SK-N-DZ (cell line): ENCODE measurements around the gene ZNF689.
"Not testable (repeated sequence)": the region's sequence is repeated elsewhere in the genome, so short reads cannot be mapped to it uniquely, and the experiment has no call there.

Experiments used
- DNase-seq: peaks from one replicate; pipeline ENCODE4 v3.0.0-alpha.2; 2015; ENCODE audit warnings: low spot score

ZNF689 gene

DNA sequence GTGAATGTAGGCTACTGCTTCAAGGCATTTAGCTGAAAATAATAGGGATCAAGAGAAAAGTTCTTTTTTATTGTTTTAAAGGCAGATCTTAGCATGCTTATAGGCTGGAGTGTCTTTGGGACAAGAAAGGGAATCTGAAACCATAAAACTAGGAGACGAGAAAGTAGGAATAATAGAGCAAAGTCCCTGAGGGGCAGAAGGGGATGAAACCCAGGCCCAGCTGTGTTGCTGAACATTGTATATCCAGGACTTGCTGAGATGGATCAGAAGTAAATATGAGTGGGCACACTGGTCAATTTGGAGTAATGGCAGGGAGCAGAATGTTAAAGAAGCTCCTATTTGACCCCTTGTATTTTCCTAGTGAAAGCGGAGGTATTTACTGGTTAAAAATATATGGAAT, 9.3 kb downstream of the ZNF689 start:
- DNase-seq = no peak

GRCh38 chr16:30600215-30600614, 10.0 kb downstream of the ZNF689 start:
- DNase-seq = no peak

DNA sequence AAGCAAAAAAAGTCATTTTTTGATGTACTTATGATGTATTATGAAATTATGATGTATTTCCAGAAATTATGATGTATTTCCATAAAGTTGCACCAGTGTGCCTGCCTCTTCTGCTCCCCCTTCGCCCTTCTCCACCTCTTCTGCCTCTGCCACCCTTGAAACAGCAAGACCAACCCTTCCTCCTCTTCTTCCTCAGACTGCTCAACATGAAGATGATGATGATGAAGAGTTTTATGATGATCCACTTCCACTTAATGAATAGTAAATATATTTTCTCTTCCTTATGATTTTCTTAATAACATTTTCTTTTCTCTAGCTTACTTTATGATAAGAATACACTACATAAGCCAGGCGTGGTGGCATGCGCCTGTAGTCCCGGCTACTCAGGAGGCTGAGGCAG, 17.3 kb downstream of the ZNF689 start:
- DNase-seq = no peak

DNA sequence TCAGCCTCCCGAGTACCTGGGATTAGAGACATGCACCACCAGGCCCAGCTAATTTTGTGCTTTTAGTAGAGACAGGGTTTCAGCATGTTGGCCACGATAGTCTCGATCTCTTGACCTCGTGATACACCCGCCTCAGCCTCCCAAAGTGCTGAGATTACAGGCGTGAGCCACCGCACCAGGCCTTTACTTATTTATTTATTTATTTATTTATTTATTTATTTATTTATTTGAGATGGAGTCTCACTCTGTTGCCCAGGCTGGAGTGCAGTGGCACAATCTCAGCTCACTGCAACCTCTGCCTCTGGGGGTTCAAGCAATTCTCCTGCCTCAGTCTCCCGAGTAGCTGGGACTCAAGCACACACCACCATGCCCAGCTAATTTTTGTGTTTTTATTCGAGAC, 19.3 kb downstream of the ZNF689 start:
- not testable (repeated sequence) for DNase-seq

DNA sequence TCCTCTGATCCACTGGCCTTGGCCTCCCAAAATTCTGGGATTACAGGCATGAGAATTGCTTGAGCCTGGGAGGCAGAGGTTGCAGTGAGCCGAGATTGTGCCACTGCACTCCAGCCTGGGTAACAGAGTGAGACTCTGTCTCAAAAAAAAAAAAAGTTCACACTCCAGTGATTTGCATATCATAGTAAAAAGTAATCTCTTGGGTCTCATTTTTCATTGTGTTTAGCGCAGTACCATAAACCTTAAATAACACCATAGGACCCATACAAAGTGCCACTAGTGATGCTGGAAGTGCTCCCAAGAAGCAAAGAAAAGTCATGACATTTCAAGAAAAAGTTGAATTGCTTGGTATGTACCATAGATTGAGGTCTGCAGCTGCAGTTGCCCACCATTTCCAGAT, 20.6 kb downstream of the ZNF689 start:
- DNase-seq = not testable (repeated sequence)

- DNase-seq = no peak
These were observed 21.5 kb downstream of the ZNF689 start for GRCh38 chr16:30588651-30589050.

DNA sequence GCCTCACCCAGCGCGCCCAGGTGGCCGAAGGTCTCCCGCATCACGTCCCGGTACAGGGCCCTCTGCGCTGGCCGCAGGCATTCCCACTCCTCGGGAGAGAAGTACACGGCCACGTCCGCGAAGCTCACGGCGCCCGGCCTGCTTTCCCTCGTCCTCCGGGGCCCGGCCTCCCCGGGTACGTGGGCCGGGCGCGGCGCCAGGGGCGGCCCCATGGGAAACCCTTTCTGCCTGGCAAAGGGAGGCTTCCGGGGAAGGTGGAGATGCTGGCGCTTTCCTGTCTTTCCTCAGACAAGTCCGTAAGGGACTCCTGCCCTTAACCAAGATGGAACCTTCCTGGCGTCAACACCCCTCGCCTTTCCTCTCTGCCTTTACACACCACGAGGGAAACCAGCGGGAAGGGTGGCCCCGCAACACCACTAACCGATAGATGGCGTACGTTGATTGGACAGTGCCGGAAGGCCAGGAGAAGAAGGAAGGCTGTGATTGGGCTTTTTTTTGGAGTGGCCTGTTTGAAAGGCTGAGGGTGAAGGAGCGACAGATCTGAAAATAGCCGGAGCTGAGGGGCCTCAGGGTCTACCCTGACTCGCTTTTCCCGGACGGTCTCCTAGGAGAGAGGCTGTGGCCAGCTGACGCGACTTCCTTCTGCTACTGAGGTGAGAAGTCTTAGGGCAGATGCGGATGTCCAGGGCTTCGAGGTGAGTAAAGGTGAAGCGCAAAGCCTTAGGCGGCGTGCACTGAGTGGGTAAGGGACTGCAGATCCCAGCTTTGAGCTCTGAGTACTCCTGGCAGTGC, 24.6 kb downstream of the ZNF689 start, which contains the start of gene ZNF785:
Gene ZNF785, minus strand, starts transcription at position 298 of the 792 bp plus-strand sequence. Its CDS starts 86 bp downstream, at position 212.
- peak; percentile 98 for DNase-seq

DNA sequence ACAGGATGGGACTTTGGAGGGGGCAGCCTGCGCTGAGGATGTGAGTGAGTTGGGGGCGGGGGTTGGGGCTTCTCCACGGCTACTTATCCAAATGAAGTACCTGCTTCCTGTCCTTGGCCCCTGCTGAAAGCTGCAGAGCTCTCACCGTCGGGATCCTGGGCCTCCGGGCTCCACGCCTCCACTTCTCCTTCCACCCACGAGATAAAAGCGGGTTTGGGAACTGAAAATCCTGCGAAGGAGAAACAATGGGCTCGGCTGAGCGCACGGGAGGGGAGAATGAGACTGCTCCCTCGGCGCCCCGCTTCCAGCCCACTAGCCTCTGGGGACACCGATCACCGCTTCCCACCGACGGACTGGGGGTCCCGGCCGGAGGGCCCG, 25.2 kb downstream of the ZNF689 start:
- DNase-seq = no peak

DNA sequence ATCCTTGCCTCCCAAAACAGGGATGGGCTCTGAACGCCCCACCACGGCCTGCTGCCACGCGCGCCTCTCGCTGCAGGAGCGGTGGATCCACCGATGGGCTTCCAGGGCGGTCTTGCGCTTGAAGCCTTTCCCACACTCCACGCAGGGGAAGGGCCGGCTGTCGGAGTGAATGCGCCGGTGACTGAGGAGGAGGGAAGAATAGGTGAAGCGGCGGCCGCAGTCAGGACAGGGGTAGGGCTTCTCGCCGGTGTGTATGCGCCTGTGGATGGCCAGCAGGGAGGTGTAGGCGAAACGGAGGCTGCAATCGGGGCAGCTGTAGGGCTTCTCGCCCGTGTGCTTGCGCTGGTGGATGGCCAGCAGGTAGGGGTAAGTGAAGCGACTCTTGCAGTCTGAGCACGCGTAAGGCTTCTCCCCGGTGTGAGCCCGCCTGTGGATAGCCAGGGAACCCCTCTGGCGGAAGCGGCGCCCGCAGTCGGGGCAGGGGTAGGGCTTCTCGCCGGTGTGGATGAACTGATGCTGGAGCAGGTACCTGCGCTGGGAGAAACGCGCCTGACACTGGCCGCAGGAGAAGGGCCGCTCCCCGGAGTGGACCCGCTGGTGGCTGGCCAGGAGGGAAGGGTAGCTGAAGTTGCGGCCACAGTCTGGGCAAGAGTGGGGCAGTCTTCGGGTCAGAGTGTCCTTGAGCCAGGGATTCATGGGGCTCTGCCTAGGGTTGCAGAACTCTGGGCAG, 27.4 kb downstream of the ZNF689 start:
- no peak for DNase-seq

DNA sequence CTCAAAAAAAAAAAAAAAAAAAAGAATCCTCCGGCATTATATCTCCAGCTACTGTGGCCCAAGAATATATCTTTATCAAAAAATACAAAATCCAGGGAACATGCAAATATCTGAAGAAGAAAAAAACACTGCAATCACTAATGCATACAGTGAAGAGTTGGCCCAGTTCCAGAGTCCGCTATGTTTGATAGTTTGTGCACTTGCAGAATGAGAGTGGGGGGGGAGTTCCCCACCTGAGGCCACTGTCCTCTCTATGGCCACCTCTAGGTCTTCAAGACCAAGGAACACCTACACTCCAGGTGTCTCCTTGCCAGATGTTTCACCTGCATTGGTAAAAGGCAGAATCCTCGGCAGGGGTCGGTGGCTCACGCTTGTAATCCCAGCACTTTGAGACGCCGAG, 28.7 kb downstream of the ZNF689 start:
- DNase-seq = no peak

DNA sequence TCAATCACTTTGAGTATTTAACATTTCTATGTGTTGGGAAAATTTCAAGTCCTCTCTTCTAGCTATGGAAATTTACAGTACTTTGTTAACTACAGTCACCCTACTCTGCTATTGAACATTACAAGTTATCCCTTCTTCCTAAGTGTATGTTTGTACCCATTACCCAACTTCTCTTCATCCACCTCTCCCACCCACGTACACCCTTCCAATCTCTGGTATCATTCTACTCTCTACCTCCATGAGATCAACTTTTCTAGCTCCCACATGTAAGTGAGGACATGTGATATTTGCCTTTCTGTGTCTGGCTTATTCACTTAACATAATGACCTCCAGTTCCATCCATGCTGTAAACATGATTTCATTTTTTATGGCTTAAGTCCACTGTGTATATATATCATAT, 35.5 kb downstream of the ZNF689 start:
- DNase-seq = no peak

GRCh38 chr16:30571445-30572322, 38.5 kb downstream of the ZNF689 start, which contains the start of gene ZNF688:
ZNF688 (minus strand) TSS chr16:30571714; CDS start chr16:30571629, 85 bp downstream.
- DNase-seq = peak; percentile 98

DNA sequence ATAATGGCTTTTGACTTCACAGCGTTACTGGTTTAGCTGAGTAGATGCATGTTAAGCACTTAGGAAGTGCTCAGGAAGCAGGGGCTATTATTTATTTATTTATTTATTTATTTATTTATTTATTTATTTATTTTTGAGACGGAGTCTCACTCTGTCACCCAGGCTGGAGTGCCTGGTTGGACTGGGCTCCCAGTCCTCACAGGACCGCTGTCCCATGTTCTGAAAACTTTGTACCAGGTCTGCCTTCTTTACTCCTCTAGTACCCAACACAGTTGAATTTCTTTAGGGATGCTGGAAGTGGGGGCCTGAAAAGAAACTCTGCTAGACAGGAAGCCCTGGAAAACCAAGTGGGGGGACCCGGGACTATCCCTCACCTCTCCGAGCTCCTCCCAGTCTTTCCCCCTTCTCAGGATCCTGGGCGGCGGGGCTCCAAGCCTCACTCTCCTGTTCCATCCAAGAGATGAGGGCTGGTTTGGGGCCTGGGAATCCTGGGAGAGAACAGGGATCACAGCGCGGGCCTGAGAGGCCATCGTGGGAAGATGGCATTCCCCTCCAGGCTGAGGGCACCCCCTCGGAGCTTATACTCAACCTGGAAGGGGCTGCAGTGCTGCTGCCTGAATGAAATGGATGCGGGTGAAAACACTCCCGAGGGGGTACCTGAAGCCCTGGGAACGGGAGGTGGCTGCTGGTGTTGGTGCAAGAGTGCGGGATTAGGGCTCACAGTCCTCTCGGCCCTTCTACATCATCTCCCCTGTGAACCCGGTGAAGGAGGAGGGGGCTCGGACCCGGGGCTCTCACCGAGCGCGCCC, 39.3 kb downstream of the ZNF689 start:
- peak; percentile 43 for DNase-seq

GRCh38 chr16:30569746-30570635, 40.2 kb downstream of the ZNF689 start:
- DNase-seq = no peak

- no peak for DNase-seq
These were observed 40.9 kb downstream of the ZNF689 start for GRCh38 chr16:30569281-30569680.

DNA sequence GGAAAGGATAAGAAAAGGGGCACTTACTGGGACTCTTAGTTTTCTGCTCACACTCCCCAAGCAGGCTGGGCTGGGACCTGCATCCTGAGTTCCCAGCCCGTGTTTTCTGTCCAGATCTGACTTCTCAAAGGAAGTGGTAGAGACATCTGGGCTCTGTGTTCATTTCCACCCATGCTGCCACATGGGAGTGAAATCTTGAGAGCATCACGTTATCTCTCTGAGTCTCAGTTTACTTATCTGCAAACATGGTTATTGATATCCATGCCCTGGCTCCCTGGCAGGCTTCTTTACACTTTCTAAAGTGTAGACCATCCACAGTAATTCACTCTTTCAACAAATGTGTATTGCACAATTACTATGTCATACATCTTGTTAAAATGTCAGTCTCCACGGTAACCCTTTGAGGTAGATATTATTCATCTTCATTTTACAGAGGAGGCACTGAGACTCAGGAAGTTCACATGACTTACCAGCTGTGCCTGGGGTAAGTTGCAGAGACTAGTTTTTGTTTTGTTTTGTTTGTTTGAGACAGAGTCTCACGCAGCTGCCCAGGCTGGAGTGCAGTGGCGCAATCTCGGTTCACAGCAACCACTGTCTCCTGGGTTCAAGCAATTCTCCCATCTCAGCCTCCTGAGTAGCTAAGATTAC, 42.1 kb downstream of the ZNF689 start:
- DNase-seq = no peak

- DNase-seq = no peak
These were observed 42.8 kb downstream of the ZNF689 start for GRCh38 chr16:30567160-30567990.

DNA sequence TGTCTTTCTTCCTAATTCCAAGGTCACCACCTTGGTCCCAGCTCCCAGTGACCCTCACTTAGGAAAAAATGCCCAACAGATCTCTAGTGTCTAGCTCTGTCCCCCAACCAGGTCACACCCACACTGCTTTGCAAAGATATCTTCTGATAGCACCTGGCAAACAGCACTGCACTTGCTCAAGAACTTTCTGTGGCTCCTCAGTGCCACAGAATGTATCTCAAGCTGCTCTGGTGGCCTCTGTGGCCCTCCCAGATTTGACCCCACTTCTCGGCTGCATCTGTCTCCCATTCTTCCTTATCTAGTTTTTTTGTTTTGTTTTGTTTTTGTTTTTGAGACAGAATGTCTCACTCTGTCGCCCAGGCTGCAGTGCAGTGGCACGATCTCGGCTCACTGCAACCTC, 43.7 kb downstream of the ZNF689 start:
- DNase-seq = no peak

GRCh38 chr16:30565984-30566383, 44.2 kb downstream of the ZNF689 start:
- DNase-seq = no peak
